Fibroblast of skin of right biceps (primary cell): Measurements from ENCODE around the gene LRRC49.
"Not testable (repeated sequence)": the region's sequence is repeated elsewhere in the genome, so short reads cannot be mapped to it uniquely, and the experiment has no call there.

Experiments
- DNase-seq: peaks from one replicate; pipeline ENCODE4 v3.0.0-alpha.2; 2013

Gene LRRC49

GRCh38 chr15:71004506-71004905, 111.9 kb downstream of the LRRC49 start:
- DNase-seq: not testable (repeated sequence)

- DNase-seq: no peak
These were observed 113.3 kb downstream of the LRRC49 start for GRCh38 chr15:71005895-71006294.

GRCh38 chr15:71008250-71008870, 115.7 kb downstream of the LRRC49 start:
- DNase-seq: no peak

GRCh38 chr15:71010472-71010871, 117.8 kb downstream of the LRRC49 start:
- no peak for DNase-seq

- DNase-seq: no peak
These were observed 118.4 kb downstream of the LRRC49 start for GRCh38 chr15:71010997-71011396.

GRCh38 chr15:71011503-71012155, 119.0 kb downstream of the LRRC49 start:
- DNase-seq: peak; percentile 74

- no peak for DNase-seq
These were observed 120.8 kb downstream of the LRRC49 start for GRCh38 chr15:71013446-71013845.

GRCh38 chr15:71015342-71015741, 122.7 kb downstream of the LRRC49 start:
- no peak for DNase-seq

- DNase-seq: not testable (repeated sequence)
These were observed 138.6 kb downstream of the LRRC49 start for GRCh38 chr15:71031232-71031631.

GRCh38 chr15:71035478-71035877, 142.9 kb downstream of the LRRC49 start:
- DNase-seq: not testable (repeated sequence)

GRCh38 chr15:71042356-71042922, 149.8 kb downstream of the LRRC49 start:
- DNase-seq: peak; percentile 49

- DNase-seq: peak; percentile 74
These were observed 150.7 kb downstream of the LRRC49 start for GRCh38 chr15:71043373-71043772.

- peak; percentile 85 for DNase-seq
These were observed 151.4 kb downstream of the LRRC49 start for GRCh38 chr15:71044006-71044405.

GRCh38 chr15:71046146-71046545, 153.5 kb downstream of the LRRC49 start:
- DNase-seq: peak; percentile 38

- DNase-seq: peak; percentile 99
These were observed 156.5 kb downstream of the LRRC49 start for GRCh38 chr15:71048913-71049675.

GRCh38 chr15:71049706-71050422, 157.2 kb downstream of the LRRC49 start:
- DNase-seq: peak; percentile 41

- no peak for DNase-seq
These were observed 157.8 kb downstream of the LRRC49 start for GRCh38 chr15:71050461-71050860.

GRCh38 chr15:71051539-71051938, 158.9 kb downstream of the LRRC49 start:
- DNase-seq: peak; percentile 90

- peak; percentile 82 for DNase-seq
These were observed 159.7 kb downstream of the LRRC49 start for GRCh38 chr15:71052356-71052755.

- peak; percentile 6 for DNase-seq
These were observed 161.8 kb downstream of the LRRC49 start for GRCh38 chr15:71054286-71054952.

GRCh38 chr15:71055461-71055860, 162.8 kb downstream of the LRRC49 start:
- peak; percentile 70 for DNase-seq

- no peak for DNase-seq
These were observed 163.5 kb downstream of the LRRC49 start for GRCh38 chr15:71056111-71056510.
